ENCODE measurements around the gene ALDH5A1. TPM values are rescaled to one million over a fixed set of nuclear protein-coding genes. Genes with fewer than 3 reads are reported as not detected.
A peak's percentile ranks its signal among the peaks of the same experiment; 100 is the strongest.

The ALDH5A1 gene
- total RNA-seq, 1 donor from 2014 or later, result 5.2 TPM

DNA sequence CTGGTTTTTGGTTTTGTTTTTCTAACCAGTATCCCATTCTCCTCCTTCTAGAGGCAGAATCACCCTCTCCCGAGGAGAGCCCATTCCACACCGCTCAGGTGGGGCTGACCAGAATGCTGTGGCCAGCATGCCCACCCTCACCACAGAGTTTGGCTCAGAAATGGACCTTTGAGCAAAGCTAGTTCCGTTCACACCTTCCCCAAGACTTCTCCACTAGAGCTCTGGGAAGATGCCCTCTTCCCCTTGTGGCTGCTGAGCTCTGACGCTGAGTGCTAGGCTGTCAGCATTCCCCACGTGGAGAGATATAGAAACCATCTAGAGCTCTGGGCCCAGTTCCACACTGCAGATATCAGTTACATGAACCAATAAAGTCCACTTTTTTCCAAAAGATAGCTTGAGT lies 13.3 kb upstream of the ALDH5A1 start:
- Histone ChIP-seq H3K36me3 (ENCODE audit: control insufficient read depth in 3 of 3, insufficient read depth in 3 of 3, low read length in 3 of 3) (peaks cover 0 to 2% (median 0%) of the 10 kb centered on the region in 3 donors), H3K9me3 (ENCODE audit: control insufficient read depth in 3 of 3, low read length in 3 of 3) (no peaks in the 10 kb centered on the region), H3K4me1 (ENCODE audit: control insufficient read depth in 3 of 3, insufficient read depth in 3 of 3, low read length in 3 of 3) (no peaks in the 10 kb centered on the region), H3K4me3 (ENCODE audit: low read length in 3 of 3) (no peak overlapping the region), H3K9ac (ENCODE audit: low read depth in 1 of 3, low read length in 3 of 3) (no peak overlapping the region), H3K27ac (ENCODE audit: low read depth, low read length) (no peak overlapping the region), H3K27me3 (ENCODE audit: control insufficient read depth in 3 of 3, insufficient read depth in 3 of 3, low read length in 3 of 3) (no peaks in the 10 kb centered on the region)

DNA sequence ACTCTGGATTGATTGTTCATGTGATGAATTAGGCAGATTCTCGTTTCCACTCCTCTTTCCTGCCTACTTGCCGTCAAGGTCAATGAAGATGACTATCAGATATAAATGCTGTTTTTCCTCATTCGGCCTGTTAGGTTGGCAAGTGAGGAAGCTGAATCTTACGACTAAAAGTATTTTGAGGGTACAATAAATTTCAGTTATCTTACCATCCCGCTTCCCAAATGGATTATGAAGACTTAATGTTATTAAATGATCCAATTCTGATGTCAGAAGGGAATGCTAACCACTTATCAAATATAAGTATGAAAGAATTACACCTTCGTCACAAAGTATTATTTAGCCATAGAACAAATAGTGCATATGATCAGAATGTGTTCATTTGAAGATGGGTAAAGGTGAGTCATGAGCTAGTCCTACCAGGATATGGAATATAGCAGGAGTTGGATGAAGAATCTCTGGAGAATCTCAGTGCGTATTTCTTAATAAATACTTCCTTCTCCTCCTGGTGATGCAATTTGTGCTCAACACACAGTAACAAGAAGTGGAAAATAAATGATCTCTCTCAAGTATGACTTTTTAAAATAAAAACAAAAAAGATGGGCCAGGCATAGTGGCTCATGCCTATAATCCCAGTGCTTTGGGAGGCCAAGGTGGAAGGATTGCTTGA lies 10.0 kb upstream of the ALDH5A1 start:
- Histone ChIP-seq H3K36me3 (ENCODE audit: control insufficient read depth in 3 of 3, insufficient read depth in 3 of 3, low read length in 3 of 3) (peaks cover 0 to 2% (median 0%) of the 10 kb centered on the region in 3 donors), H3K4me1 (ENCODE audit: control insufficient read depth in 3 of 3, insufficient read depth in 3 of 3, low read length in 3 of 3) (peaks cover 7% of the 10 kb centered on the region in 3 donors), H3K27me3 (ENCODE audit: control insufficient read depth in 3 of 3, insufficient read depth in 3 of 3, low read length in 3 of 3) (no peaks in the 10 kb centered on the region), H3K27ac (ENCODE audit: low read depth, low read length) (no peak overlapping the region), H3K9ac (ENCODE audit: low read depth in 1 of 3, low read length in 3 of 3) (no peak overlapping the region), H3K9me3 (ENCODE audit: control insufficient read depth in 3 of 3, low read length in 3 of 3) (no peaks in the 10 kb centered on the region), H3K4me3 (ENCODE audit: low read length in 3 of 3) (no peak overlapping the region)

DNA sequence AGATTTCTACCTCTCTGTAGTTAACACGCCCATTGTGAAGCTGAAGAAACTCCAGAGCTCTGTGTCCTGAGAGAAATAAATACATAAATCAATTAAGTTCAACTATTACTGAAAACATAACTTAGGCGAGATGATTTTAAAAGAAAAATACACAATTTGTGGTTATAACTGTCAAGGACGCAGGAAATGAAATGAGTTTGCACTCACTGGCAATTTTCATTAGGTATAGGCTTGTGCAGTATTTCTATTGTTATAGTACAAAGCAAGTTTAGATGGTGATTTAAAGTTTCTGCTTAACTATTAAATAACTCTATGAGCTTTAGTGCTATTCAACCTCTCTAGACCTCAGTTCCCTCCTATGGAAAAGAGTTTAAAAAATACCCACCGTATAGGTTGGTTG lies 8.7 kb upstream of the ALDH5A1 start:
- H3K27me3 ChIP-seq (ENCODE audit: control insufficient read depth in 3 of 3, insufficient read depth in 3 of 3, low read length in 3 of 3), result no peaks in the 10 kb centered on the region
- no peaks in the 10 kb centered on the region for H3K9me3 ChIP-seq (ENCODE audit: control insufficient read depth in 3 of 3, low read length in 3 of 3)
- peaks cover 0 to 2% (median 0%) of the 10 kb centered on the region in 3 donors for H3K36me3 ChIP-seq (ENCODE audit: control insufficient read depth in 3 of 3, insufficient read depth in 3 of 3, low read length in 3 of 3)
- no peak overlapping the region for H3K9ac ChIP-seq (ENCODE audit: low read depth in 1 of 3, low read length in 3 of 3)
- peaks cover 12 to 16% (median 12%) of the 10 kb centered on the region in 3 donors for H3K4me1 ChIP-seq (ENCODE audit: control insufficient read depth in 3 of 3, insufficient read depth in 3 of 3, low read length in 3 of 3)
- H3K27ac ChIP-seq (ENCODE audit: low read depth, low read length), result no peak overlapping the region
- H3K4me3 ChIP-seq (ENCODE audit: low read length in 3 of 3), result no peak overlapping the region

DNA sequence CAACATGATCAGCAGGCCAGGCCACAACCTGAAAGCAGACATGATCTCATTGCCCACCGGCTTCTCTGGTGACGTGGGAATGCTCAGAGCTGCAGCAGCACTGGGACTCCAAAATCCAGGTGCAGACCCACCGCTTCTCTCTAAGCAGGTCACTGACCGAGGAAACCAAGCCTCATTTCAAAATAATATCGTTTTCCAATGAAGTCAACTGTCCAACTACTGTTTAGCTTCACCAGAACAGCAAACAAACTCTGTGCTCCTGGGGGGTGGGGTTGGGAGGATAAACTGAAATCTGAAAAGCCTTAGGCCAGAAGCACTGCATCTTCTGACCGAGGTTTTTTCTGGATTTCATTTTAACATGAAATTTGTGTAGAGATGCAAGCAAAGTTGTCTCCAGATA lies 5.3 kb upstream of the ALDH5A1 start, which contains the start of gene GPLD1:
GPLD1 (minus strand) TSS at position 109 of the 400 bp plus-strand sequence; CDS start at position 42, 67 bp downstream.
- Histone ChIP-seq H3K27me3 (ENCODE audit: control insufficient read depth in 3 of 3, insufficient read depth in 3 of 3, low read length in 3 of 3) (no peaks in the 10 kb centered on the region), H3K4me1 (ENCODE audit: control insufficient read depth in 3 of 3, insufficient read depth in 3 of 3, low read length in 3 of 3) (peaks cover 17 to 22% (median 22%) of the 10 kb centered on the region in 3 donors), H3K36me3 (ENCODE audit: control insufficient read depth in 3 of 3, insufficient read depth in 3 of 3, low read length in 3 of 3) (peaks cover 0 to under 1% (median 0%) of the 10 kb centered on the region in 3 donors), H3K9ac (ENCODE audit: low read depth in 1 of 3, low read length in 3 of 3) (peak within 1 kb of the TSS in 2 of 3 donors; percentile 3 to 26), H3K4me3 (ENCODE audit: low read length in 3 of 3) (no peak within 1 kb of the TSS), H3K27ac (ENCODE audit: low read depth, low read length) (no peak within 1 kb of the TSS), H3K9me3 (ENCODE audit: control insufficient read depth in 3 of 3, low read length in 3 of 3) (no peaks in the 10 kb centered on the region)

DNA sequence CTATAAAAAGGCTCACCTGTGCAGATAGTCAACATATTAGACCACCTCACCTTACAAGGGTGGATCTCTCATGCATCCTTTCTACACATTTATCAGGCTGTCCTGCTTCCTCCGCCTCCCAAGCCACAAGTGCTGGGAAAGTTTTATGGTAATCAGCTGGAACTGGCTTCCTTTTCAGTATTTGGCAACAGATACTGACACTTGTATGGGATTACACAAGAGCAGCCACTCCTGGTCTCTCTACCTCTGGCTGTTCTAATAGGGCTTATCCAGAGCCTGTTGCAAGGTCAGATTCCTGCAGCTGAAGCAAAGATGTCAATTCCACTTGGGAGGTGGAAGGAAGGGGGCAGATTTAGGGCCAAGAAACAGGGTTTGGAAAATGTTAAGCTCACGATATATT lies 4.9 kb upstream of the ALDH5A1 start:
- H3K9me3 ChIP-seq (ENCODE audit: control insufficient read depth in 3 of 3, low read length in 3 of 3), result no peaks in the 10 kb centered on the region
- H3K4me1 ChIP-seq (ENCODE audit: control insufficient read depth in 3 of 3, insufficient read depth in 3 of 3, low read length in 3 of 3), result peaks cover 18 to 26% (median 23%) of the 10 kb centered on the region in 3 donors
- no peaks in the 10 kb centered on the region for H3K36me3 ChIP-seq (ENCODE audit: control insufficient read depth in 3 of 3, insufficient read depth in 3 of 3, low read length in 3 of 3)
- no peak overlapping the region for H3K4me3 ChIP-seq (ENCODE audit: low read length in 3 of 3)
- H3K9ac ChIP-seq (ENCODE audit: low read depth in 1 of 3, low read length in 3 of 3), result peak overlapping the region in 1 of 3 donors; percentile 26
- no peaks in the 10 kb centered on the region for H3K27me3 ChIP-seq (ENCODE audit: control insufficient read depth in 3 of 3, insufficient read depth in 3 of 3, low read length in 3 of 3)
- no peak overlapping the region for H3K27ac ChIP-seq (ENCODE audit: low read depth, low read length)

DNA sequence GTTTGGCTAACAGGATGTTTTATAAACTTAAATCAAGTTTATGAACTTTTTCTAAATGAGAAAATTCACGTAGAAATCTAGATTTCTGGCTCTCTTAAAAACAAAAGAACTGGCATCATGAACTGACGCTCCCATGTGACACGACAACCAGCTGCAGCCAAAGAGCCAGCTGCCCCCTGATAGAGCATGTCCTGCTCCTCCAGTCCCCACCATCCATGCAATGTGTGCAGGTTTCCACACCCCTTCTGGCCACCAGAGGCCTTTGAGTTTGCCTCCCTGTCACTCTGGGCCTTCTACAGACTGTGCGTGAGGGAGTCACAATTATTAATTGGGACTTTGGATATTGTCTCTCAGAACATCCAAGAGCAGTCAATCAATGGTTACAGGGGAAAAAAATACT lies 3.8 kb upstream of the ALDH5A1 start:
- H3K27me3 ChIP-seq (ENCODE audit: control insufficient read depth in 3 of 3, insufficient read depth in 3 of 3, low read length in 3 of 3), result no peaks in the 10 kb centered on the region
- no peak overlapping the region for H3K27ac ChIP-seq (ENCODE audit: low read depth, low read length)
- H3K36me3 ChIP-seq (ENCODE audit: control insufficient read depth in 3 of 3, insufficient read depth in 3 of 3, low read length in 3 of 3), result no peaks in the 10 kb centered on the region
- H3K4me1 ChIP-seq (ENCODE audit: control insufficient read depth in 3 of 3, insufficient read depth in 3 of 3, low read length in 3 of 3), result peaks cover 20 to 34% (median 23%) of the 10 kb centered on the region in 3 donors
- no peak overlapping the region for H3K4me3 ChIP-seq (ENCODE audit: low read length in 3 of 3)
- H3K9ac ChIP-seq (ENCODE audit: low read depth in 1 of 3, low read length in 3 of 3), result no peak overlapping the region
- H3K9me3 ChIP-seq (ENCODE audit: control insufficient read depth in 3 of 3, low read length in 3 of 3), result no peaks in the 10 kb centered on the region

DNA sequence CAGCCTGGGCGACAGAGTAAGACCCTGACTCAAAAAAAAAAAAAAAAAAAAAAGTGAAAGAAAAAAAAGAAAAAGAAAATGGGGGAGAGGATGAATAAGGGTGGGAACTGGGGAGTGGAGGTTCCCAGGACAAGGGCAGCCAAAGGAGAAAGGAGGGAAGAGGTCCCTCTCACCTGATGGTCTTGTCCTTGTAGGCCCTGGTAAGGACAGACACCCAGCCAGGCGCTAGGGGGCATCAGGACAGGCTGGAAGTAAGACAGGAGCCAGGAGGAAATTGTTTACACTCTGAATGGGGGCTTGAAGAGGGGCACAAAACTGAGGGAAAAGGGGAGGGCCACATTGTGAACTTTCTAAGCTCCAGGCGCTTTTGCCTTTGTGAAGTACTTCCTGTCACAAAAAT lies 2.3 kb upstream of the ALDH5A1 start:
- Histone ChIP-seq H3K9me3 (ENCODE audit: control insufficient read depth in 3 of 3, low read length in 3 of 3) (no peaks in the 10 kb centered on the region), H3K36me3 (ENCODE audit: control insufficient read depth in 3 of 3, insufficient read depth in 3 of 3, low read length in 3 of 3) (peaks cover 5 to 6% (median 6%) of the 10 kb centered on the region in 3 donors), H3K4me3 (ENCODE audit: low read length in 3 of 3) (no peak overlapping the region), H3K27ac (ENCODE audit: low read depth, low read length) (no peak overlapping the region), H3K4me1 (ENCODE audit: control insufficient read depth in 3 of 3, insufficient read depth in 3 of 3, low read length in 3 of 3) (peaks cover 20 to 38% (median 23%) of the 10 kb centered on the region in 3 donors), H3K27me3 (ENCODE audit: control insufficient read depth in 3 of 3, insufficient read depth in 3 of 3, low read length in 3 of 3) (no peaks in the 10 kb centered on the region), H3K9ac (ENCODE audit: low read depth in 1 of 3, low read length in 3 of 3) (no peak overlapping the region)

DNA sequence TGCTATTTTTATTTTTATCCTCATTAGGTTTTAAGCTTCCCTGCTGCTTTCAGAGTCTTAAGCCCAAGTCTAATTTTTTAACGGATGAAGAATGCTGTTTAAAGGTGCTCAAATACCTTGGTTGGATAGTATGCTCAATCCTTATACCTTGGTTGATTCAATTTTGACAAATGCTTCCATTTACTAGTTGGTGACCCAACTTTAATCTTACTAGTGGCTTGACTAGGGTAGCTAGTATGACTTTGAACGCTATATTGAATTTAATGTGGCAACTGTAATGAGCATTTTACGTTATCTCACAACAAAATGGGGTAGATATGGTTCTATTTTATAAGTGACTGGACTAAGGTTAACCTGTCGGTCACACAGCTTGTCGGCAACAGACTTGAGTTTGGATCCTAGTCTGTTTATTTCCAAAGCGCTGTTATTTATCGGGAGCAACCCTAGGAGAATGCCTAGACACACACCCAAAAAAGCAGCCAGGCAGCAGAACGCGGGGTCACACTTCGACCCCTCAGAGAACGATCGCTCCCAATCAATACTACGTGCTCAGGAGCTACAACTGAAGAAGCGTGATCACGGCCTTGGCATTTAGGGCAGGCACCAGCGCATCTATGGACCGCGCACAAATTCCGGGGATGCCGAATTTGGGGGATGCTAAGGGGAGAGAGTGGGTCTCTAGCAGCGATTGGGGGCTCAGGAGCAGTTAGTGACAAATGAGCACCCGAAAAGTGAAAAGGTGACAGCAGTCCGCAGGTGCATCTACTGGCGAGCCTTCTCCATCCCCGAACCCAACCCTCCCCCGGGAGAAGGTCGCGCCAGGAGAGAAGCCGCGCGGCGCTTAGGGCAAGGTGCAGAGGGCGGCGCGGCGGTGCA lies 586 bp upstream of the ALDH5A1 start:
- Histone ChIP-seq H3K4me3 (ENCODE audit: low read length in 3 of 3) (peak overlapping the region; percentile 80 to 87 (median 87)), H3K36me3 (ENCODE audit: control insufficient read depth in 3 of 3, insufficient read depth in 3 of 3, low read length in 3 of 3) (peaks cover 6 to 8% (median 7%) of the 10 kb centered on the region in 3 donors), H3K4me1 (ENCODE audit: control insufficient read depth in 3 of 3, insufficient read depth in 3 of 3, low read length in 3 of 3) (peaks cover 19 to 37% (median 22%) of the 10 kb centered on the region in 3 donors), H3K27ac (ENCODE audit: low read depth, low read length) (no peak overlapping the region), H3K9me3 (ENCODE audit: control insufficient read depth in 3 of 3, low read length in 3 of 3) (no peaks in the 10 kb centered on the region), H3K9ac (ENCODE audit: low read depth in 1 of 3, low read length in 3 of 3) (peak overlapping the region; percentile 79 to 94 (median 82)), H3K27me3 (ENCODE audit: control insufficient read depth in 3 of 3, insufficient read depth in 3 of 3, low read length in 3 of 3) (no peaks in the 10 kb centered on the region)

DNA sequence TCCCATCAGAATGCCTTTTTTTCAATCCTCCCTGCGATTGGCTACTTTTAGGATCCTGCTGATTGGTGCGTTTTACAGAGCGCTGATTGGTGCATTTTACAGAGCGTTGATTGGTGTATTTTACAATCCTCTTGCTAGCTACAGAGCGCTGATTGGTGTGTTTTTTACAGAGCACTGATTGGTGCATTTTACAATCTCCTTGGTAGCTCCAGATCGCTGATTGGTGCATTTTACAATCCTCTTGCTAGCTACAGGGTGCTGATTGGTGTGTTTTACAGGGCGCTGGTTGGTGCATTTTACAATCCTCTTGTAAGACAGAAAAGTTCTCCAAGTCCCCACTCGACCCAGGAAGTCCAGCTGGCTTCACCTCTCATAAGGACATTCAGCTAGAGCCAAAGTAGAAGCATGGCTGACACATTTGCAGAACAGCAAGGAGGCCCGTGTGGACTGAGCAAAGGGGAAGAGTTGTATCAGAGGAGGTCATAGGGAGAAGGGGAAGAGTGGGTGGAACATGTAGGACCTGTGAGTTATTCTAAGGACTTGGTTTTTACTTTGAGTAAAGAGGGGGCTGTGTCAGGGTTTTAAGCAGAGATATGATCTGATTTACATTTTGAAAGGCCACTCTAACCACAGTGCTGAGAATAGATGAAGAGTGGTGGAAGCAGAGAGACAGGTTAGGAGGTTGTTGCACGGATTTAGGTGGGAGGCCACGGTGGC lies 2.6 kb downstream of the ALDH5A1 start:
- Histone ChIP-seq H3K4me1 (ENCODE audit: control insufficient read depth in 3 of 3, insufficient read depth in 3 of 3, low read length in 3 of 3) (peaks cover 7 to 21% (median 11%) of the 10 kb centered on the region in 3 donors), H3K4me3 (ENCODE audit: low read length in 3 of 3) (no peak overlapping the region), H3K27me3 (ENCODE audit: control insufficient read depth in 3 of 3, insufficient read depth in 3 of 3, low read length in 3 of 3) (no peaks in the 10 kb centered on the region), H3K9me3 (ENCODE audit: control insufficient read depth in 3 of 3, low read length in 3 of 3) (no peaks in the 10 kb centered on the region), H3K27ac (ENCODE audit: low read depth, low read length) (no peak overlapping the region), H3K9ac (ENCODE audit: low read depth in 1 of 3, low read length in 3 of 3) (no peak overlapping the region), H3K36me3 (ENCODE audit: control insufficient read depth in 3 of 3, insufficient read depth in 3 of 3, low read length in 3 of 3) (peaks cover 6 to 8% (median 7%) of the 10 kb centered on the region in 3 donors)

Measured in skeletal muscle tissue (tissue), 4 donors.